GM21619 (cell line): ENCODE results near the gene C1QC.

Experiments
- ATAC-seq: cut with Tn5 transposase; IDR thresholded peaks from one replicate; pipeline ENCODE4 v1.9.1; 2021; ENCODE audit not compliant: unreplicated experiment

The C1QC gene

DNA sequence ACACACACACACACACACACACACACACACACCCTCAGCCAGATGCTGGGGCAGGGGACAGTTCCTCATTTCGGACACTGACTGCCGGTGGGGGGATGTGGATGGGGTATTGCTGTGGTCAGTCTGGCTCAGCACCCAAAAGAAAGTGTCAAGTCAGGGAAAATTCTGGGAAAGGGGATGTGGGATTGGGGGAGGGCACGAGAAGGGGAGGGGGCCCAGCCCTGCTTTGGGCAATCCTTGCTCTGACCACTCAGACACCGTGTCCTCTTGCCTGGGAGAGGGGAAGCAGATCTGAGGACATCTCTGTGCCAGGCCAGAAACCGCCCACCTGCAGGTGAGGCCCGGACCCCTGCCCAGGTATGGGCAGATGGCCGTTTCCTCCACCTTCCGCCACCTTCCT is at the start of gene C1QC:
TSS of gene C1QC (plus strand) at position 253 of the 400 bp plus-strand sequence. CDS start 391 bp downstream, outside the sequence.
- no peak for ATAC-seq

DNA sequence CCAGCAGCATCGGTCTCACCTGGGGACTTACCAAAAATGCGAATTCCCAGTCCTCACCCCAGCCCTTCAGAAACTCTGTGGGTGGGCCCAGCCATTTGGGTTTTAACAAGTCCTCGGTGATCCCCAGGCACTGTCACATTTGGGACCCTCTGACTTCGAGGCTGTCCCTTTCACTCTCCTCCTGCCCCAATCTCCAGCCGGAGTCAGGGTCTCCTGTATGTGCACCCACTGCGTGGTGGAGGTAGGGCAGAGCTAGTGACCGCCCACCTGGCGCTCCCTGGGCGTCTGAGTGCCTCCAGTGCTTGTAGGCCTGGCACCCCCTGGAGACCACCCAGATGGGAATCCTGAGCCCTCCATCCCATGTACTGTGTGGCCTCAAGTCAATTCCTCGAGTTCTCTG is 49.0 kb upstream of the C1QC start:
- no peak for ATAC-seq

- ATAC-seq: no peak
These were observed 48.3 kb upstream of the C1QC start for GRCh38 chr1:22595108-22595507.

DNA sequence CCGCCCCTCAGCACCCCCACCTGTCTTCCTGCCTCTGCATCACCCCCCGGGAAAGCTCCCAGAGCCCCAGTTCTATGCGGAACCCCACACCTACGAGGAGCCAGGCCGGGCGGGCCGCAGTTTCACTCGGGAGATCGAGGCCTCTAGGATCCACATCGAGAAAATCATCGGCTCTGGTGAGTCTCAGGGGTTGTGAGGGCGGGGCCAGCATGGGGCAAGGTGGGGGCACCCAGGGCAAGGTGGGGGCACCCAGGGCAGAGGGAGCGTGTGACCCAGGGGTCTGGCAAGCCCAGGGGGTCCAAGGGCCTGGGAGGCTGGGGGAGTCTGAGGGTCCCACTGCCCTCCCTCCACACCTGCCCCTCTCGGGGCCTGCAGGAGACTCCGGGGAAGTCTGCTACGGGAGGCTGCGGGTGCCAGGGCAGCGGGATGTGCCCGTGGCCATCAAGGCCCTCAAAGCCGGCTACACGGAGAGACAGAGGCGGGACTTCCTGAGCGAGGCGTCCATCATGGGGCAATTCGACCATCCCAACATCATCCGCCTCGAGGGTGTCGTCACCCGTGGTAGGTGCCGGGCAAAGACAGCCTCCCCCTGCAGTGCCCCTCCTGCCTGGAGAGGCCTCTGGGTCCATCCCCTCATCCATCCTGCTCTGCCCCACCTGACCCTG is 46.0 kb upstream of the C1QC start:
- no peak for ATAC-seq

GRCh38 chr1:22597996-22598395 is 45.4 kb upstream of the C1QC start:
- ATAC-seq: no peak

DNA sequence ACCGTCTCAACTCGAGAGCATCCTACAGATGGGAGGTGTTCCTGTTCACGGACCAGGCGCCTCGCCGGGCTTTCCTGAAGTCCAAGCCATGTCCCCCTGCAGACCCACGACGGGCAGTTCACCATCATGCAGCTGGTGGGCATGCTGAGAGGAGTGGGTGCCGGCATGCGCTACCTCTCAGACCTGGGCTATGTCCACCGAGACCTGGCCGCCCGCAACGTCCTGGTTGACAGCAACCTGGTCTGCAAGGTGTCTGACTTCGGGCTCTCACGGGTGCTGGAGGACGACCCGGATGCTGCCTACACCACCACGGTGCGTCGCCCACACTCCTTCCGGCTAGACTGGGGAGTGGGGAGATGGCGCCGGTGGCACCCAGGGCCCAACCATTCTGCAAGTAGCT is 44.7 kb upstream of the C1QC start:
- ATAC-seq: no peak

- no peak for ATAC-seq
These were observed 43.2 kb upstream of the C1QC start for GRCh38 chr1:22600071-22600816.

- ATAC-seq: no peak
These were observed 42.4 kb upstream of the C1QC start for GRCh38 chr1:22600817-22601605.

DNA sequence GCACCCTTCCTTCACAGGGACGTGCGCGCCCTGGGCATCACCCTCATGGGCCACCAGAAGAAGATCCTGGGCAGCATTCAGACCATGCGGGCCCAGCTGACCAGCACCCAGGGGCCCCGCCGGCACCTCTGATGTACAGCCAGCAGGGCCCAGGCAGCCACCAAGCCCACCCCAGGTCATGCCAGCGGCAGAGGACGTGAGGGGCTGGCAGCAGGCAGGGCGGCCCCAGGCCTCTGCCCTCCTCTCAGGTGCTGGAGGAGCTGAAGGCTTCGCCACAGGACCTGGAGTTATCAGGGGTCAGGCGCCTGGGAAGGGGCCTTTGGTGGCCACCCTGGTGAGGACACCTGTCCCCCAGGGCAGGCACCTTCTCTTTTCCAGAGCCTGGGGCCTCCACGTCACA is 41.8 kb upstream of the C1QC start:
- no peak for ATAC-seq

GRCh38 chr1:22602060-22602740 is 41.2 kb upstream of the C1QC start:
- ATAC-seq: no peak

DNA sequence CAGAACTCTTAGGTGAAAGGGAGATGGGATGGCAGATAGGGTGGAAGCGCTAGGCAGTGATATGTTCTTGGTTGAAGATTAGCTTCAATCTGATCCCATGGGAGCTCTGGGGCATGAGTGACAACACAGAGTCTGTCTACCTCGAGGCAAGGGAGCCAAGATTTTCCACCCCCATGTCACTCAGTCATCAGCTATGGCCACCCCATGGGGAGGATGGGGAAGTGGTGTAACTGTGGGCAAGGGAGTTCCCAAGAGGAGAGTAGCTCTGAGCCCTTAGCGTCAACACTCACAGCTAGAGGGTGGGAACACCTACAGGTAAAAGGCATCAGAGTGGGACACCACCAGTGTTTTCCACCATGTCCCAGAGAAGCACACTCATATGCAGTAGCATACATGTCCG is 37.3 kb upstream of the C1QC start:
- ATAC-seq: no peak

DNA sequence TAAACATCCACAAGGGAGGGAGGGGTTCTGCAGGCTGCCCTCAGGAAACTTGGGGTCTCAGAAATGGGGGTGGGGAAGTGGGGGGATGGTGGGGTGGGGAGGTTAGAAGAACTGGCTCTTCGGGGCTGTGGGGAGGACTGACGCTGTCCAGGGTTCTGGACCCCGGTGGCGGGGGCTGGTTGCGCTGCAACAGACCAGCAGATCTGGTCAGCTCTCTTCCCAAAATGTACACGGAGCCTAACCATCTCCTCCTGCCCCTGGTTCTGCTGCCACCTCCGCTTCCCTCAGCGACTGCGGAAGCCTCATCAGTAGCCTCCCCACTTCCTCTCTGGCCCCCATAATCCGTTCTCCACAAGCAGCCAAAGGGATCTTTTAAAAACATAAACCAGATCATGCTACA is 36.3 kb upstream of the C1QC start:
- ATAC-seq: no peak

- no peak for ATAC-seq
These were observed 35.1 kb upstream of the C1QC start for GRCh38 chr1:22608361-22608760.

DNA sequence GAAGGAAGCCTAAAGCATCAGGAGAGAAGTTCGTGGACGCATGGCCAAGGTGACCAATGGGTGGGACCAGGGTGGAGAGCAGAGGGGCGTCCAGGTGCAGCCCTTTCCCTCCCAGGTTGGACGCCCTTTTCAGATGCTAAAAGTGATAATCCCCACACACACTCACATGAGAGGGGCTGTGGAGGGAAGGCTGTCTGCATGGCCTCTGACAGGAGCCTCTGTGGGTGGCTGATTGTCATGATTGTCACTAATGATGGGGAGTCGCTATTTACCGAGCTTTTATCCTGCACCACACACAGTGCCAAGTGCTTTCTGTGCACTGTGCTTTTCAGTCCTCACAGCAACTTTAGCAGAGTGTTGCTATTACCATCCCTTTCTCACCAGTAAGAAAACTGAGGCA is 34.1 kb upstream of the C1QC start:
- no peak for ATAC-seq

GRCh38 chr1:22611530-22611947 is 31.9 kb upstream of the C1QC start:
- ATAC-seq: no peak

DNA sequence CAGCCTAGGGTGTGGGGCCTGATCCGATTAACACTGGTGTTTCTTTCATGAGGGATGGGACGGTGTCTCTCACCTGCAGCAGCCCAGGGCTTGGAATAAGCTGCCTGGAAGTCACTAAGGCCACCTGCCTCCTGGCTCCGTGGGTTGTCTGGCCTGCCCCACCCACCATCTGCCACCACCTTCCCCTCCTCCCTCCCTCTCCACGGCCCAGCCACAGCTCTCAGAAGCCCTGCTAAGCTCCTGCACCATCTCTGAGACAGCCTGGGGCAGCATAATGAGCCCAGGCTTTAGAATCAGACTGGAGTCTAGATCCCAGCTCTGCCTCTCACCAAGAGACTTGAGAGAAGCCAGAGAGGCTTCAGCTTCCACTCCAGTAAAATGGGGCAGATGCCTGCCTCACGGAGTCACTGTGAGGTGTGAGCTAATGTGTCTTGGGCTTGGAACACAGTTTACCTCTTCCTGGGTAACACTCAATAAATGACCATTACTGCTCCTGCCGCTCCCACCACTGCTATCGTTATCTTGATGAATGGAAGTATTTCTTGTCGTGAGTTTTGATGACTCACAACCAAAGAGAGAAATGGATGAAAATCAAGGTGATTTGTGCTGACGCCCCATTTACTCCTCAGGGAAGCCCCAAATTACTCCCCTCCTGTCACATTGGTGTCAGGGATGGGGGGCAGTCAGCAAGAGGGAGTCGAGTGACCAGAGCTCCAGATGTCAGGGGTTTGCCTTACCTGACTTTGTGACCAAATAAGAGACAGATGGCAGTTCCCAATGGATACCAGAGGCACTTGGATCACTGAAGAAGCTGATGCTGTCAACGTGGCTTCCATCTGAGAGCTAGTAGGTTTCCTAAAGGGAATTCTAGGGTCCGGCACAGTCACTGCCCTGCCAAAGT is 30.5 kb upstream of the C1QC start:
- no peak for ATAC-seq

DNA sequence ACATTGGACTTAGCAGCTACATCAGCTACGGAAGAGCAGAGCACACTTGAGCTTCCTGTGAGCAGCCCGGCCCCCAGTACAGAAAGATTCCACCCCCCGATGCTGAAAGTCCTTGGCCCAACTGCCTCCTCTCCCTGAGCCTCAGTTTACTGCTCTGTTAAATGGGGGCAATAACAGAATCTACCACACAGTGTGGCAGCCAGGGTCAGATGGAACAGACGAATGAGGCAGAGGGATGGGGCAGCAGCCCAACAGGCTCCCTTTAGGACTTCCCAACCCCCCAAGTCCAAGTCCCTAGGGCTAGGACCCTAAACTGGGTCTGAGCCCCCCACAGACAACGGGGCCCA is 29.9 kb upstream of the C1QC start:
- ATAC-seq: no peak

DNA sequence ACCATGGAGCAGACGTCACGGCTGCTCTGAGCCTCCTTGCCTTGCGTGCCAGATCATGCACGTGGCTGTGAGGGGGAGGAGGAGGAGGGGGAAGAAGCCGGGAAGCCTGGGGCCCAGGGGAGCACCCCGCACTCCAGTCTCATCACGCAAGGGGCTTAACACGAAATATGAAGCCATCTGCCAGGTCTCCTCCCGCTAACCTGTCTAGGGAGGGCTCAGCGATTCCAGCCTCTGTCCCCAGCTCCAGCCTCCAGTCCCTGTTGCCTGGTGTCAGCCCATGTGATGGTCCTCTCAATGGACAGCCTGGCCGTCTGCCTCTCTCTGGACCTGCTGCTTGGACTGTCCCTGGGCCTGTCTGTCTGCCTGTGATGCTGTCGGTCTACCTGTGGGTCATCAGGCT is 29.5 kb upstream of the C1QC start:
- ATAC-seq: no peak

- no peak for ATAC-seq
These were observed 27.5 kb upstream of the C1QC start for GRCh38 chr1:22615886-22616285.

DNA sequence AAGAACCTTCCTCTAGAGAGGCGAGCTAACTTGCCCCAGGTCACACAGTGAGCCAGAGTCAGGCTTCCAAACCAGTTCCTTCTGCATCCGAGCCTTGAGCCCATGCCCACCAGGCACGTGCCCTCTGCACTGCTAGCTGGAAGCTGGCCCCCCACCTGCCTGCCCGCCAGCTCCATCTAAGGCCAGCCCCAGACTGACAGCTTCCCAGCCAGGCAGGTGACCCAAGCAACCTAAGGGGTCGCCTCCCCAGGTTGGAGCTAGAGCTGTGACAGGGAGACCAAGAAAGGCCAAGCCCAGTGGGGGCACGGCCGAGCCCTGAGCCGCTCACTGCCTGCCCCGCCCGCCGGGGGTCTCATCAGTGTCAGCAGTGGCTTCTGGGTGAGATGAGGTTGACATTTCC is 26.9 kb upstream of the C1QC start:
- no peak for ATAC-seq
